Bone marrow (tissue), 2 donors: ENCODE measurements around the gene TOX3.

Experiments
- DNase-seq, 2 donors: peaks; one replicate each; lab custom pipeline; 2025; lab: John Stamatoyannopoulos, UW

TOX3 gene

DNA sequence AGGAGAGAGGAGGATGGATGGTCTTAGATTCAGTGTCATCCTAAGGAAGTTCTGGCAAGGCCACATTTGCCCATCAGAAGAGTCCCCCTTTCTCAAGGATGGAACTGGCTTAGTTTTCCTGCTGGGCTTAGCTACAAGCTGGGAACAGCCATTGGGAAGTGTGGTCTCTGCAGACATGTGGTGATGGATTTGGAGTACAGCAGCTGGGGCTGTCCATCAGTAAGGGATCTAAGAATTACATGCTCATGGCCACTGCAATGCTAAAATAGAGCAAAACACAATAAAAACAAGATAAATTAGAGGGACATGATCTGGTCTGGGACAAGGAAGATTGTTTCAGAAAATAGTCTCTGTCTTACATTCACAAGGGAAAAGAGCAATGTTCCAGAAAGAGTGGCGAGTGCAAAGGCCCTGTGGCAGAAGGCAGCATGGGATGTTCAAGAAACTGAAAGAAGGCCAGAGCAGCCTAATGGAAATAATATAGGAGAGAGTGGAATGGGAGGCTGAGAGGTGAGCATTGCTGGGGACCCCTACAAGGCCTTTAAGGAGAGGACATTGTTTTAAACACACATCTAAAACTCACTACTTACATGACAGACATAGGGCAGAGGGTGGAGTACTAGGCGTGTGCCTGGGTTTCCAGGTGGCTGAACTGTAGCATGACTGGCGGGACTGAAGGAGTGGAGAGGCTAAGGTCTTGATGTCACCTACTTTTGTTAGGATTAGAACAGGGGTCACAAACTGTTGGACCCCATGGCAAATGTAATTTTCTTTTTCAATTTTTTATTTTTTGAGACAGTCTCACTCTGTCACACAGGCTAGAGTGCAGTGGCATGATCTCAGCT is 17.0 kb upstream of the TOX3 start:
- DNase-seq: no peak

DNA sequence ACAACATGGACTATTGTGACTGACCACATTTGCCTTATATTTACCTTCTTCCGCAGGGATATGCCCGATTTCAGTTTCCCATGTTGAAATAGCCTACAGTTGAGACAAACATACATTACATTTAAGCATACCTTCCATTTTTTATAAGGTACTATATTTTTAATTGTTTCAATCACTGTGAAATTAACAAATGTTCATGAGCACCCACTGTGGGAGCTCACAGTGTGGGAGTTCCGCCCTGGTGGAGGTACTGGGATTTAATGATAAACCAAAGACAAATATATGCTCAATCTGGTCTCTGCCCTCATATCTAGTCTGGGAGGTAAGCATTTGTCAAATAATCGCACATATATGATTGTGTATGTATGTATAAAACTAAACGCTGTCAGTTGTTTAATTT is 15.8 kb upstream of the TOX3 start:
- DNase-seq: no peak

DNA sequence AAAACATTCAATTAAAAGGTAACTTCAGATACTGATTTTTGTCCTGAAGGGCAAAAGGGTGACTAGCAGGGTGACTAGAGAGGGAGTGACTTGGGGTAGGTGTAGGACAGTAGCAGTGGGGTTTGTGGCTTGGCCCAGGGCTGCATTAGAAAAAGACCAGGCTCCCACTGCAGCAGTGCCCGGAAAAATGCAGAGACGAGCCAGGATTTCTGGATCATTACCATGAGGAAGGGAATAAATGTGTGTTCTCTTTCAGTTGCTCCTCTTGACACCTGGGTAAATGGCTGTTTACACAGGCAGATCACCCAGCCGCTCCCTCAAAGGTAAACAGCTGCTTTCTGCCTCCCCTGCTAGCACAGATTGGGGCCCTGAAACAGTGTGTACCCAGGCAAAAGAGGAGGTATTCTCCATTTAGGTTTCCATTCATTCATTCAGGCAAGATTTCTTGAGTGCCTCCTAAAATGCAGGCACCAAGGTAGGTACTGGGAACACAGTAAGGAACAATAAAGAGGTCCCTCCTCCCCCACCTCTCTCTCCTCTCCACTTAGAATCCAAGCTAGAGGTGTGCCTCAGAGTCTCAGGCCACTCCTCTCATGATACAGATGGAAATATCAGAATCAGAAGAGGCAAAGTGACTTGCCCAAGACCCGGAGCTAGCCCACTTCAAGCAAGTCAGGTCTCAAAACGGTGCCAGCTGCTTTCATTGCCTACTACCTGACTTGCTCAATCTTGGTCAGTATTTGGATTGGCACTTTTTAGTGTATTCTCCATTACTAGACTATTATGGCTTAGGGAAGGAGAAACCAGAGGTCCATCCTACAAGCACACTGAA is 15.2 kb upstream of the TOX3 start:
- no peak for DNase-seq

GRCh38 chr16:52558448-52558847 is 11.5 kb upstream of the TOX3 start:
- DNase-seq: no peak

DNA sequence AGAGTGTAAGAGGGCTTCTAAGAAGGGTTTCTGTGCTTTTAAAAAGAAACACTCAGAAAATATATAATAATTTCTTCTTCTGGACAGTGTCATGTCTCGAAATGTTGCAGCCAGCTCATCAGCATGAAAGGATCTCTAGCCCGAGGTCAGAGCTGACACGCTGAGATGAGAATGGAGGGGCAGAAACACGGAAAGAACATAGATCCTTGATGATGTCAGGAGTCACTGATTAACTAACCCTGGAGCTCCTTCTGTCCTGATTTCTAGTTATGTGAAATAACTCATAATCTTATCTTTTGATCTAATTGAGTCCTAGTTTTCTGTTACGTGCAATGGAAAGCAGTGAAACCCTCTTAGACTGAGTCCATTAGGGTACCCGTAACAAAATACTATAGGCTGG is 10.3 kb upstream of the TOX3 start:
- DNase-seq: no peak

GRCh38 chr16:52556083-52556482 is 9.1 kb upstream of the TOX3 start:
- DNase-seq: no peak

DNA sequence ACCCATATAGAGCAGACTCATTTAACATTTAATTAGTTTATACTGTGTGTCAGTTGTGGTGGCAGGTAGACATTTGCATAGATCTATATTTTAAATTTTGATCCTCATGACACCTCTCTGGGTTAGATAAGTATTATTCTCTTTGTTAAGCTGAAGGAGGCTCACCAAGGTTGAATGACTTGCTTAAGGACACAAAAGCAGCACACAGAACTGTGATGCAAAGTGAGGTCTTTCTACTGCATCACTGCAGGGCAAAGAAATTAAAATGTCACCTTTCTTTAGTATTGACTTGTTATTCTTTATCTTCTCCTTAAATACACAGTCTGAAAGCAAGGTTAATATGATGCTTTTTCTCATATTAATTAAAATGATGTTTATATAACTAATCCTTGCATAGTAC is 8.6 kb upstream of the TOX3 start:
- DNase-seq: no peak

DNA sequence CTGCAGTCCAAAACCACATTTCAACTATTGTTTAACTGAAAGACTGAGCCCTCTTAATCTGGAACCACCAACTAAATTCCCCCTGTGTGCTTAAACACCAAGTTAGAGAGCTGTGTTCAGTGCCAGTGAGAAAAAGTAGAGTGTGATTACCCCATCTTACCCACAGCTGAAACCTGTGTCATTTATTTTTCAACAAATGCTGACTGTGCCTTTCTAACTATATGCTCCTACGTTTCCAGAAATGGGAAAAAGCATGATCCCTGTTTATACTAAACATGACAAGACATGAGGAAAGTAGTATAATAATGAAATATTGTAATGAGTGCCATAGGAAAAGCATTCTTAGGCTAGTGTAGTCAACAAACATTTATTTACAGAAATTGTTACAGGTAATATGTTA is 7.4 kb upstream of the TOX3 start:
- no peak for DNase-seq

DNA sequence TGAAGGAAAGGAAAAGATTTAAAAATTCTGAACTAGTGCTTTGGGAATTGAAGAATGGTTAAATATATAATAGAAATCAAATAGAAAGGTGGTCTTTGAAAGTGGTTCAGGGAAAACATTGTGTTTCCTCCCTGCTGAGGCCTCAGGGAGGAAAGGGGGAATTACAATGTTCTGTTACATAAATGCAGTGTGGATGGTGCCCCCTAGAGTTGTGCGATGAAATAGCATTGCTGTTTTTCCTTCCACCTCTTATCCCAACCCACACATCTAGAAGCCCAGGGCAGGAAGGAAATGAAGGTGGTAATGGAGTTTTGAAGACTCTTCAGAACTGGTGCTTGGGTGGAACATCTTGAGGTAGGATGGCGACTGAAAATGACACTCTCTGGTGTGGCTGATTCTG is 6.4 kb upstream of the TOX3 start:
- no peak for DNase-seq

DNA sequence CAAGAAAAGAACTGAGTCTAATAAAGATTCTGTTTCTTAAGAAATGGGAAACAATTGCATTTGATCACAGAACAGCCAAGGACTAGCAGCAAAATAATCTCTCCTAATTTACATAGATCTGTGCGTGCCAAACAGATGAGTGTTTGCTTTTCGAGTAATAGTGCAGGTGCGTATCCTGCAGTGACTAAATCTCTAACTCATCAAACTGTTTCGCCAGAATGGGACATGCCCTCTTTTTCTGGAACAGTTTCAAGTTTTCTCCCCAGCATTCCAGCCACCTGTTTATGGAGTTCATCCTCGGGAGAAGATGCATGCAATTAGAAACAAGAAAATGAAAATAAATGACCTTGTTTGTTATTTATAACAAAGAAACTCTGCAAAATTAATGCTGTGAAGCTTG is 5.7 kb upstream of the TOX3 start:
- DNase-seq: no peak

GRCh38 chr16:52549011-52549692 is 2.2 kb upstream of the TOX3 start:
- no peak for DNase-seq

DNA sequence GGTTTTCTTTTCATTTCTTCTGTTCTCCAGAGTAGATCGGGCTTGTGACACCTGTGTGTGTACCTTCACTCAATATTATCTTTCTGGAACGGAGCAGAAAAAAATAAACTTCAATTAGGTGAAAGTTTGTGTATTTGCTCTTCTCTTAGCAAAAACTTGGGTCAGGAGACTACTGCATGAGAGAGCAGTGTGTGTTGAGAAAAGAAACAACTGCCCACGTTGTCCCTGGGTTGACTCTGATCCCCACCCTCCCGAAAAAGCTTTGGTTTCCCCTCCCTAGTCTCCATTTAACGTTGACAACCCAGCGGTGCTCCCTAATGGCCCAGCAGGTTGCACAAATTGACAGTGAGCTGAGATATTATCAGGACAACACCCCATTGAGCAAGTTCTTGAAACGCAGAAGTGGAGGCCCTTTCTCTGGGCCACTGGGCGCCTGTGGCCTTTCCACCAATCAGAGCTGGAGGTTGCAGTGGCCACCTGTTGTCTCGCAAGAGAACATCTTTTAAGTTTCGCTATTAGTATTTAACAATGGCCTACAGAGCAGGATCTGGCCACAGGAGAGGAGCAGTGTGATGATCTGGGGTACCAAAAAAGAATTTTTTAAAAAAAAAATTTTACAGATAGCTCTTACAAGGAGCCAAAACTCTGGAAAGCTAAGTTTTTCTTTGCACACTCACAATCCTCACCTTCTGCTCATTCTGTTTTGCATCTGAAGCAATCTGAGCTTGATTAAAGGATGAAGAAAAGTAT is 1.5 kb upstream of the TOX3 start:
- DNase-seq: no peak

DNA sequence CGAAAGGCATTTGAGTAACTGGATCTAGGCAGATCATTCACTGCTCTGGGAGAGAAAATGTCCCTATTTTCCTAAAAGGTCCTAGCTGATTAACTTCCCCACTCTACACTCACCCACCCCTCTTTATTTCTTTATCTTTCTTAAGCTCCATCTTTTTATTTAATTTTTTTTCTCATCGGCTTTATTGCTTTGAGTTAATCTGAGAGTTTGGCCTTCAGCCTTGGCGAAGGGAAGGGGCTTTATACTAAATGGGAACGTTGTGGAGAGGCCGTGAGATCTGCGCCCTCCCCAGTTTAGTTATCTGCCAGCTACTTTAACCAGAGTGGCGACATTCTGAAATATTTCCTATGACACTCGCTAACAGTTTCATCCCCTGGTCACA is 882 bp upstream of the TOX3 start:
- DNase-seq: no peak

DNA sequence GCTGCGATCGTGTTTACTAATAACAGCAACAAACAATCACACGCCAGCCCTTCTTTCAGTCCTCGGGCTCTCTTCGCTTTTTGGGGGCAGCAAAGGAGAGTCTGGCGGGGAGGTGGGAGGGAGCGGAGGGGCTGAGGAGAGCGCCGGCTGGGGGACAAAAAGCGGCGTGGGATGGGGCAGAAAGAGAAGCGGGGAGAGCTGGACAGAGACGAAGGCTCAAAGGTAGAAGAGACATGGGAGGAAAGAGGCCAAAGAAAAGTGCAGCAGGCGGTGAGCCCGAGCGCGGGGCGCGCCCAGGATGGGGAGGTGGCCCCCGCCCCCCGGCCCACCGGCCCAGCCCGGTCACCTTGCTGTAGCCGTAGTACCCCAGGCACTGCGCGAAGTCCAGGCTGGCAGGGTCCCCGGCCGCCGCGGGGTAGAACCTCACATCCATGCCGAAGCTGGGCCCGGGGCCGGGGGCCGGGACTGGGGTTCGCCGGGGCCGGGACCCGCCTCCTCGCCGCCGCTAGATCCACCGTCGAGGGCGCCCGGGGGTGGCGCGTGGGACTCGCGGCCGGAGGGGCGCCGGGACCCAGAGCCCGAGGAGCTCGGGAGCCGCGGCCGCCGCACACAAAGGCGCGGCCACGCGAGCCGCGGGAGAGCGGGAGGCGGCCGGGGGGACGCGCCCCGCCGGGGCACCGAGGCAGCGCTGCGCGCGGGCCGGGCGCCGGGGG is 496 bp downstream of the TOX3 start:
- no peak for DNase-seq

GRCh38 chr16:52545898-52546266 is 1.1 kb downstream of the TOX3 start:
- no peak for DNase-seq

GRCh38 chr16:52545222-52545897 is 1.6 kb downstream of the TOX3 start:
- DNase-seq: no peak

- DNase-seq: no peak
These were observed 2.2 kb downstream of the TOX3 start for GRCh38 chr16:52544703-52545102.

- DNase-seq: no peak
These were observed 3.3 kb downstream of the TOX3 start for GRCh38 chr16:52543654-52544053.

DNA sequence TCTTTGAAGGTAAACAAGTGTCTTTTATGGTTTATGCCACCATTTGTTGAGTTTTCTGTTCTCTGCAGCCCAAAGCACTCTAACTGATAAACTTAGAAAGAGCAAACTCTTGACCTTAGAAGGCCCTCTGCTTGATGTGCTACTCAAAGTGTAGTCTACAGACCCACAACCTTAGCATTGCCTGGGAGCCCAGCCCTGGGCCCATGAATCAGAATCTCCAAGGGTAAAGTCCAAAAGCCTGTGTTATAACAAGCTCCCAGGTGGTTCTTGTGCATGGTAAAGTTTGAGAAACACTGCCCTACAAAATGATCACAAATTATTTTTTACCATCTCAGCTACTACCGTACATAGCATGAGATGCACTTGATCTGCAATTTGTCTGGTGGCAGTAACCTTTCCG is 6.0 kb downstream of the TOX3 start:
- DNase-seq: no peak

GRCh38 chr16:52539191-52539590 is 7.8 kb downstream of the TOX3 start:
- no peak for DNase-seq

- no peak for DNase-seq
These were observed 8.4 kb downstream of the TOX3 start for GRCh38 chr16:52538511-52538910.
